H1 (cell line): Measurements from ENCODE around the gene DNAJB11. TPM values are rescaled to one million over a fixed set of nuclear protein-coding genes. Genes with fewer than 3 reads are reported as not detected.

ENCODE experiments used
- CTCF ChIA-PET: fragments of 300-600 bp; sonication (Branson Sonifier 250); formaldehyde crosslinking; loops from one replicate; lab custom pipeline; 2021; ENCODE audit not compliant: partially characterized antibody; lab: Charles Lee
- POLR2A ChIA-PET: fragments of 300-600 bp; sonication (Branson Sonifier 250); formaldehyde crosslinking; loops from one replicate; lab custom pipeline; 2021; ENCODE audit warnings: inconsistent platforms; ENCODE audit not compliant: partially characterized antibody; lab: Charles Lee
- DNase-seq, 2 experiments: peaks; one replicate each; pipeline versions ENCODE4 v3.0.0 to v3.0.0-alpha.2; 2010 to 2022; ENCODE audit warnings: low spot score in 2 of 2, low read depth in 1 of 2, mixed read lengths in 1 of 2
- FAIRE-seq: peaks from 2 replicates; lab custom pipeline; 2011; peaks lifted over from hg19 to GRCh38; lab: Jason Lieb, UNC
- H2AFZ ChIP-seq: 2 replicates; pipeline ENCODE4 v1.8.1; 2012; ENCODE audit warnings: low read length, inconsistent platforms
- H2AK5ac ChIP-seq: 2 replicates; pipeline ENCODE4 v1.6.1; 2013; ENCODE audit warnings: low read depth, low read length
- H2BK120ac ChIP-seq: replicated peaks from 2 replicates; pipeline ENCODE3; 2013; ENCODE audit warnings: low read depth, low read length, inconsistent platforms
- H2BK12ac ChIP-seq: 2 replicates; pipeline ENCODE4 v1.6.1; 2013; ENCODE audit warnings: low read depth, low read length
- H2BK15ac ChIP-seq: 2 replicates; pipeline ENCODE4 v1.6.1; 2013; ENCODE audit warnings: low read length
- H2BK20ac ChIP-seq: 2 replicates; pipeline ENCODE4 v1.6.1; 2013; ENCODE audit warnings: low read length
- H2BK5ac ChIP-seq: 2 replicates; pipeline ENCODE4 v1.6.1; 2013; ENCODE audit warnings: low read depth, low read length
- H3K14ac ChIP-seq: 2 replicates; pipeline ENCODE4 v1.6.1; 2013; ENCODE audit warnings: inconsistent platforms; ENCODE audit not compliant: insufficient read length
- H3K18ac ChIP-seq: 2 replicates; pipeline ENCODE4 v1.6.1; 2013; ENCODE audit warnings: low read length; ENCODE audit errors: extremely low read depth
- H3K23ac ChIP-seq: 2 replicates; pipeline ENCODE4 v1.6.1; 2013; ENCODE audit warnings: inconsistent platforms; ENCODE audit not compliant: insufficient read length
- H3K23me2 ChIP-seq: 2 replicates; pipeline ENCODE4 v1.6.1; 2013; ENCODE audit warnings: low read depth, low read length
- H3K27ac ChIP-seq: 2 replicates; pipeline ENCODE4 v1.6.1; 2011; ENCODE audit warnings: low read depth, low read length, inconsistent platforms
- H3K27me3 ChIP-seq, 4 experiments: replicated peaks in 1 of 4; 1 replicate in 1 of 4; 2 replicates in 3 of 4; pipeline versions ENCODE4 v1.6.1 to v1.8.1; 2011 to 2013; ENCODE audit warnings: low read length in 3 of 4, mild to moderate bottlenecking in 3 of 4, inconsistent platforms in 2 of 4, mixed read lengths in 2 of 4, moderate library complexity in 1 of 4; ENCODE audit not compliant: control insufficient read depth in 3 of 4, insufficient read depth in 3 of 4; ENCODE audit errors: extremely low read depth in 1 of 4
- H3K36me3 ChIP-seq, 4 experiments: 2 replicates each; pipeline versions ENCODE4 v1.6.1 to v1.8.1; 2011 to 2013; ENCODE audit warnings: mild to moderate bottlenecking in 4 of 4, low read length in 3 of 4, moderate library complexity in 2 of 4, control low read depth in 1 of 4, inconsistent platforms in 1 of 4; ENCODE audit not compliant: insufficient read depth in 4 of 4, control insufficient read depth in 2 of 4
- H3K4ac ChIP-seq: replicated peaks from 2 replicates; pipeline ENCODE3; 2013; ENCODE audit warnings: low read length, low read depth, mixed read lengths, inconsistent platforms; ENCODE audit not compliant: insufficient read length
- H3K4me1 ChIP-seq, 4 experiments: replicated peaks in 1 of 4; 1 replicate in 1 of 4; 2 replicates in 3 of 4; pipeline versions ENCODE4 v1.6.1 to v1.8.1; 2011 to 2013; ENCODE audit warnings: low read length in 3 of 4, inconsistent platforms in 2 of 4, mixed read lengths in 1 of 4; ENCODE audit not compliant: insufficient read depth in 4 of 4, control insufficient read depth in 3 of 4
- H3K4me2 ChIP-seq, 2 experiments: 2 replicates each; pipeline versions ENCODE4 v1.6.1 to v1.8.1; 2011 to 2013; ENCODE audit warnings: low read depth in 2 of 2, low read length in 2 of 2, control low read depth in 1 of 2, inconsistent platforms in 1 of 2, mild to moderate bottlenecking in 1 of 2; ENCODE audit not compliant: insufficient read depth in 1 of 2
- H3K4me3 ChIP-seq, 4 experiments: fragments of 200-600, 300-600 bp in 1 of 4; sonication (generic), shearing (Covaris generic), sonication (Bioruptor Twin) in 1 of 4; 2 replicates each; pipeline versions ENCODE4 v1.5.1 to v1.8.1; 2011 to 2016; ENCODE audit warnings: low read length in 4 of 4, low read depth in 3 of 4, control low read depth in 2 of 4, inconsistent platforms in 2 of 4, mild to moderate bottlenecking in 2 of 4, mixed read lengths in 1 of 4, moderate library complexity in 1 of 4; ENCODE audit not compliant: insufficient read depth in 2 of 4; ENCODE audit errors: extremely low read depth in 1 of 4
- H3K56ac ChIP-seq: replicated peaks from 2 replicates; pipeline ENCODE3; 2013; ENCODE audit warnings: low read depth, mild to moderate bottlenecking, mixed read lengths, low read length, inconsistent platforms; ENCODE audit not compliant: insufficient read length
- H3K79me1 ChIP-seq: 2 replicates; pipeline ENCODE4 v1.6.1; 2013; ENCODE audit warnings: low read depth, low read length, control low read depth
- H3K79me2 ChIP-seq, 2 experiments: 2 replicates each; pipeline versions ENCODE4 v1.6.1 to v1.8.1; 2012 to 2013; ENCODE audit warnings: low read length in 2 of 2, mild to moderate bottlenecking in 2 of 2, inconsistent platforms in 1 of 2; ENCODE audit not compliant: insufficient read depth in 2 of 2, control insufficient read depth in 1 of 2
- H3K9ac ChIP-seq, 4 experiments: replicated peaks in 1 of 4; 1 replicate in 1 of 4; 2 replicates in 3 of 4; pipeline versions ENCODE4 v1.6.1 to v1.8.1; 2011 to 2013; ENCODE audit warnings: low read depth in 3 of 4, low read length in 3 of 4, control low read depth in 2 of 4, mild to moderate bottlenecking in 2 of 4, moderate library complexity in 2 of 4, inconsistent platforms in 1 of 4; ENCODE audit errors: extremely low read depth in 1 of 4
- H3K9me3 ChIP-seq, 2 experiments: 2 replicates each; pipeline versions ENCODE4 v1.6.1 to v1.8.1; 2012 to 2013; ENCODE audit warnings: mild to moderate bottlenecking in 2 of 2, moderate library complexity in 2 of 2, control low read depth in 1 of 2, inconsistent platforms in 1 of 2, low read depth in 1 of 2, low read length in 1 of 2, mixed read lengths in 1 of 2; ENCODE audit not compliant: insufficient read depth in 2 of 2
- H4K20me1 ChIP-seq, 2 experiments: replicated peaks in 1 of 2; 2 replicates each; pipeline versions ENCODE3 to v1.8.1; 2011 to 2013; ENCODE audit warnings: inconsistent platforms in 2 of 2, low read length in 2 of 2, mild to moderate bottlenecking in 1 of 2; ENCODE audit not compliant: insufficient read depth in 2 of 2, control insufficient read depth in 1 of 2
- H4K5ac ChIP-seq: 2 replicates; pipeline ENCODE4 v1.6.1; 2013; ENCODE audit warnings: low read length, low read depth, mixed read lengths, inconsistent platforms; ENCODE audit not compliant: insufficient read length
- H4K8ac ChIP-seq: 2 replicates; pipeline ENCODE4 v1.8.0; 2013; ENCODE audit warnings: mild to moderate bottlenecking, moderate library complexity, low read length, inconsistent platforms; ENCODE audit not compliant: insufficient read depth; ENCODE audit errors: extremely low read depth
- H4K91ac ChIP-seq: replicated peaks from 2 replicates; pipeline ENCODE3; 2013; ENCODE audit warnings: low read length, mixed read lengths, inconsistent platforms; ENCODE audit not compliant: insufficient read length
- NANOG ChIP-seq: IDR thresholded peaks from 2 replicates; pipeline ENCODE4 v1.6.1; 2011; ENCODE audit warnings: low read length, low read depth, mild to moderate bottlenecking, inconsistent platforms; ENCODE audit not compliant: insufficient read depth, poor library complexity, severe bottlenecking
- WGBS, 2 experiments: shearing (Covaris generic) in 1 of 2; methylation state at CpG; one replicate each; pipeline versions ENCODE4 v1.1.6 to v1.1.7; 2013 to 2015; ENCODE audit warnings: low lambda C conversion rate in 2 of 2, mixed read lengths in 2 of 2, inconsistent platforms in 1 of 2, low coverage in 1 of 2, missing lambda C conversion rate in 1 of 2; ENCODE audit not compliant: insufficient replicate concordance in 2 of 2, insufficient coverage in 1 of 2, insufficient read length in 1 of 2; ENCODE audit errors: extremely low coverage in 1 of 2, missing lambda C conversion rate in 1 of 2; 5-methylcytosine and 5-hydroxymethylcytosine counted together
- polyA plus RNA-seq, 7 experiments: library from polyadenylated mRNA; depleted of rRNA in 3 of 7; stranded (reverse) in 5 of 7; unstranded in 2 of 7; fragments of >200 nt in 5 of 7; fragments of 200-250 nt in 2 of 7; gene quantifications; 1 replicate in 5 of 7; 2 replicates in 1 of 7; 4 replicates in 1 of 7; pipeline versions ENCODE4 v1.2.1 to v1.2.3, GENCODE V29; 2011 to 2013; ENCODE audit warnings: missing spikeins in 2 of 7, mixed read lengths in 2 of 7
- total RNA-seq: library from RNA; stranded (reverse); fragmentation: NEBNext Ultra II Directional; extraction: Animal tissue kit (Norgen Biotek cat#: 25700); gene quantifications from 2 replicates; pipeline ENCODE4 v1.2.1, GENCODE V29; 2021
- TF ChIP-seq, protein P1 (sequence below): IDR thresholded peaks from 2 replicates; pipeline ENCODE4 v1.6.1; 2011; ENCODE audit warnings: low read length, improper control_type of control experiment

DNAJB11 gene
- total and polyA plus RNA-seq, 2 of the 8 experiments (the other 6 are each of a cell fraction or from before 2014, with no cell fraction given), result 14.6 to 63.9 TPM

DNA sequence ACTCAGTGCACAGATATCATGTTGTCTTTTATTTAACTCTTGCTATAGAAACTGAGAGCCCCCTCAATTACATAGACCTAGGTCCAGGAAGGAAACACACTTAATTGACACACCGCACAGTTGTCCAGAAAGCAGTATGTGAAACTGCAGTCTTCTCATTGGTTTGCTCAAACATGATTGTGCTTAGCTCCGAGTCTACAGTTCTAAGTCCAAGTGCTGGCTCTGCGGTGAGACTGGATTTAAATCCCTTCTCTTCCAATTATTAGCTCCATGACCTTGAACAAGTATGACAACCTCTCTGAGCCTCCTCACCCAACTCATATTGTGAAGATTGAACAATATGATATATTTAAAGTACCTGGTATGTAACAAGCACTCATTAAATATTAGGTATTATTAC lies 23.3 kb downstream of the DNAJB11 start:
- 91% methylated on average over 3 of the region's 3 CpGs; no CpG with 5 or more reads in 1 of the 2 experiments for WGBS, 2 experiments
- Histone ChIP-seq H3K23me2 (no peaks in the 10 kb centered on the region), H3K79me1 (no peaks in the 10 kb centered on the region; the same call in 1 of the 2 replicates), H4K8ac (no peak overlapping the region), H3K27ac (no peak overlapping the region), H3K18ac (no peak overlapping the region), H3K14ac (no peak overlapping the region), H2BK120ac (no peak overlapping the region), H3K79me2 (no peaks in the 10 kb centered on the region), H3K9me3 (no peaks in the 10 kb centered on the region), H3K56ac (no peak overlapping the region), H3K4ac (no peak overlapping the region), H4K5ac (no peak overlapping the region), H4K91ac (no peak overlapping the region), H2BK5ac (no peak overlapping the region), H2BK12ac (no peak overlapping the region), H3K36me3 (no peaks in the 10 kb centered on the region), H2BK15ac (no peak overlapping the region), H2AFZ (no peak overlapping the region), H3K4me2 (no peak overlapping the region), H3K23ac (no peak overlapping the region), H3K27me3 (no peaks in the 10 kb centered on the region), H2AK5ac (no peak overlapping the region), H3K4me3 (no peak overlapping the region), H4K20me1 (no peaks in the 10 kb centered on the region), H2BK20ac (no peak overlapping the region), H3K9ac (no peak overlapping the region), H3K4me1 (no peaks in the 10 kb centered on the region)
- FAIRE-seq (no peak), DNase-seq (no peak)
- CTCF ChIA-PET, result interaction anchor here (1.2 to 23.7 kb wide), 4 partner anchors 9 to 176 kb away, joined by 3 to 333 read pairs (median 4); partner anchors contain the start of gene AHSG
- POLR2A ChIA-PET, result interaction anchor here (10.2 kb wide), 1 partner anchor 190 kb away, joined by 85 read pairs; the partner anchor contains the start of gene EIF4A2
- TF ChIP-seq, protein P1, sequence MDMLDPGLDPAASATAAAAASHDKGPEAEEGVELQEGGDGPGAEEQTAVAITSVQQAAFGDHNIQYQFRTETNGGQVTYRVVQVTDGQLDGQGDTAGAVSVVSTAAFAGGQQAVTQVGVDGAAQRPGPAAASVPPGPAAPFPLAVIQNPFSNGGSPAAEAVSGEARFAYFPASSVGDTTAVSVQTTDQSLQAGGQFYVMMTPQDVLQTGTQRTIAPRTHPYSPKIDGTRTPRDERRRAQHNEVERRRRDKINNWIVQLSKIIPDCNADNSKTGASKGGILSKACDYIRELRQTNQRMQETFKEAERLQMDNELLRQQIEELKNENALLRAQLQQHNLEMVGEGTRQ, result no peak
- no peak for TF ChIP-seq NANOG
